Measurements from ENCODE around the gene BARX2.

Gene BARX2

GRCh38 chr11:129372609-129373488 lies 2.8 kb upstream of the BARX2 start:
- Histone ChIP-seq H3K9me3 (no peaks in the 10 kb centered on the region), H3K4me1 (no peaks in the 10 kb centered on the region), H3K36me3 (no peaks in the 10 kb centered on the region), H3K4me3 (ENCODE audit: low read depth, low read length) (no peak overlapping the region), H3K27me3 (peaks cover 85% of the 10 kb centered on the region)
- no peak for TF ChIP-seq CTCF (IDR thresholded peaks at IDR 0.05; ENCODE audit: low read depth, low read length)
- DNase-seq: no peak

- Histone ChIP-seq H3K36me3 (no peaks in the 10 kb centered on the region), H3K4me1 (no peaks in the 10 kb centered on the region), H3K4me3 (ENCODE audit: low read depth, low read length) (no peak overlapping the region), H3K27me3 (peaks cover 87% of the 10 kb centered on the region), H3K9me3 (no peaks in the 10 kb centered on the region)
- TF ChIP-seq CTCF (IDR thresholded peaks at IDR 0.05; ENCODE audit: low read depth, low read length): no peak
- DNase-seq: no peak
These were observed 2.1 kb upstream of the BARX2 start for GRCh38 chr11:129373489-129373953.

- DNase-seq: no peak
- Histone ChIP-seq H3K36me3 (no peaks in the 10 kb centered on the region), H3K4me3 (ENCODE audit: low read depth, low read length) (no peak overlapping the region), H3K4me1 (no peaks in the 10 kb centered on the region), H3K27me3 (peaks cover 84% of the 10 kb centered on the region), H3K9me3 (no peaks in the 10 kb centered on the region)
- no peak for TF ChIP-seq CTCF (IDR thresholded peaks at IDR 0.05; ENCODE audit: low read depth, low read length)
These were observed 1.3 kb upstream of the BARX2 start for GRCh38 chr11:129374081-129374992.

GRCh38 chr11:129374993-129375750 lies 476 bp upstream of the BARX2 start:
- DNase-seq: no peak
- no peak overlapping the region for H3K4me3 ChIP-seq (ENCODE audit: low read depth, low read length)
- no peaks in the 10 kb centered on the region for H3K36me3 ChIP-seq
- no peaks in the 10 kb centered on the region for H3K9me3 ChIP-seq
- peaks cover 80% of the 10 kb centered on the region for H3K27me3 ChIP-seq
- no peaks in the 10 kb centered on the region for H3K4me1 ChIP-seq
- TF ChIP-seq CTCF (IDR thresholded peaks at IDR 0.05; ENCODE audit: low read depth, low read length): no peak

GRCh38 chr11:129376658-129377341 lies 1.2 kb downstream of the BARX2 start:
- Histone ChIP-seq H3K36me3 (no peaks in the 10 kb centered on the region), H3K4me1 (no peaks in the 10 kb centered on the region), H3K27me3 (peaks cover 64% of the 10 kb centered on the region), H3K9me3 (no peaks in the 10 kb centered on the region), H3K4me3 (ENCODE audit: low read depth, low read length) (no peak overlapping the region)
- DNase-seq: no peak
- TF ChIP-seq CTCF (IDR thresholded peaks at IDR 0.05; ENCODE audit: low read depth, low read length): no peak

All from BE2C (cell line).